Raji (cell line): ENCODE results near the gene THOP1.

Experiments used
- POLR2A ChIP-seq: IDR thresholded peaks from 2 replicates; pipeline ENCODE4 v1.6.1; 2011; ENCODE audit warnings: low read depth, low read length, control low read depth; ENCODE audit not compliant: insufficient read depth

Gene THOP1

GRCh38 chr19:2771786-2772674 is 13.3 kb upstream of the THOP1 start:
- no peak for TF ChIP-seq POLR2A

GRCh38 chr19:2774083-2774679 is 11.1 kb upstream of the THOP1 start:
- TF ChIP-seq POLR2A: no peak

- TF ChIP-seq POLR2A: no peak
Measured at GRCh38 chr19:2774953-2775555, 10.2 kb upstream of the THOP1 start.

- TF ChIP-seq POLR2A: no peak
Measured at GRCh38 chr19:2775556-2776430, 9.5 kb upstream of the THOP1 start.

GRCh38 chr19:2777952-2778683 is 7.2 kb upstream of the THOP1 start:
- TF ChIP-seq POLR2A: no peak

- no peak for TF ChIP-seq POLR2A
Measured at GRCh38 chr19:2779121-2779740, 6.1 kb upstream of the THOP1 start.

GRCh38 chr19:2780284-2780683 is 5.0 kb upstream of the THOP1 start:
- TF ChIP-seq POLR2A: no peak

- no peak for TF ChIP-seq POLR2A
Measured at GRCh38 chr19:2782329-2782935, 2.9 kb upstream of the THOP1 start.

- TF ChIP-seq POLR2A: peak; percentile 84
Measured at GRCh38 chr19:2782936-2783780, 2.1 kb upstream of the THOP1 start, which contains the start of gene SGTA. Gene SGTA, minus strand, starts transcription at chr19:2783273. Its CDS starts 14,205 bp downstream, at chr19:2769068.

GRCh38 chr19:2783781-2784145 is 1.5 kb upstream of the THOP1 start:
- TF ChIP-seq POLR2A: no peak

GRCh38 chr19:2787115-2787514 is 1.8 kb downstream of the THOP1 start:
- no peak for TF ChIP-seq POLR2A

GRCh38 chr19:2788237-2788636 is 2.9 kb downstream of the THOP1 start:
- TF ChIP-seq POLR2A: no peak

- no peak for TF ChIP-seq POLR2A
Measured at GRCh38 chr19:2790194-2790556, 4.9 kb downstream of the THOP1 start.
